Measurements from ENCODE around the gene SNRNP27.
A peak's percentile ranks its signal among the peaks of the same experiment; 100 is the strongest.

SNRNP27 gene

GRCh38 chr2:69943000-69943842 lies 49.5 kb downstream of the SNRNP27 start:
- no peak for TF ChIP-seq CTCF (IDR thresholded peaks at IDR 0.05; ENCODE audit: low read length, missing control alignments)
- DNase-seq (ENCODE audit: low read depth), result no peak
- no peak overlapping the region for H3K4me3 ChIP-seq (replicated peaks; ENCODE audit: low read depth, low read length)

GRCh38 chr2:69943843-69944525 lies 50.2 kb downstream of the SNRNP27 start:
- H3K4me3 ChIP-seq (replicated peaks; ENCODE audit: low read depth, low read length), result no peak overlapping the region
- DNase-seq (ENCODE audit: low read depth), result no peak
- no peak for TF ChIP-seq CTCF (IDR thresholded peaks at IDR 0.05; ENCODE audit: low read length, missing control alignments)

GRCh38 chr2:69944756-69945155 lies 51.0 kb downstream of the SNRNP27 start:
- TF ChIP-seq CTCF (IDR thresholded peaks at IDR 0.05; ENCODE audit: low read length, missing control alignments), result no peak
- H3K4me3 ChIP-seq (replicated peaks; ENCODE audit: low read depth, low read length), result no peak overlapping the region
- DNase-seq (ENCODE audit: low read depth), result no peak

- DNase-seq (ENCODE audit: low read depth), result no peak
- H3K4me3 ChIP-seq (replicated peaks; ENCODE audit: low read depth, low read length), result no peak overlapping the region
- TF ChIP-seq CTCF (IDR thresholded peaks at IDR 0.05; ENCODE audit: low read length, missing control alignments), result no peak
Measured at GRCh38 chr2:69945441-69945840, 51.7 kb downstream of the SNRNP27 start.

GRCh38 chr2:69945941-69946340 lies 52.2 kb downstream of the SNRNP27 start:
- DNase-seq (ENCODE audit: low read depth), result no peak
- no peak overlapping the region for H3K4me3 ChIP-seq (replicated peaks; ENCODE audit: low read depth, low read length)
- TF ChIP-seq CTCF (IDR thresholded peaks at IDR 0.05; ENCODE audit: low read length, missing control alignments), result no peak

GRCh38 chr2:69946351-69947324 lies 52.9 kb downstream of the SNRNP27 start:
- DNase-seq (ENCODE audit: low read depth), result peak; percentile 61
- no peak overlapping the region for H3K4me3 ChIP-seq (replicated peaks; ENCODE audit: low read depth, low read length)
- TF ChIP-seq CTCF (IDR thresholded peaks at IDR 0.05; ENCODE audit: low read length, missing control alignments), result no peak

Data from fibroblast of pulmonary artery (primary cell).